GM19023 (cell line): ENCODE results near the gene DCDC2.
A peak's percentile ranks its signal among the peaks of the same experiment; 100 is the strongest.
"Not testable (repeated sequence)": the region's sequence is repeated elsewhere in the genome, so short reads cannot be mapped to it uniquely, and the experiment has no call there.

Experiments used
- ATAC-seq: cut with Tn5 transposase; IDR thresholded peaks from one replicate; pipeline ENCODE4 v1.9.1; 2021; ENCODE audit warnings: mild to moderate bottlenecking, moderate library complexity; ENCODE audit not compliant: unreplicated experiment

DCDC2 gene

DNA sequence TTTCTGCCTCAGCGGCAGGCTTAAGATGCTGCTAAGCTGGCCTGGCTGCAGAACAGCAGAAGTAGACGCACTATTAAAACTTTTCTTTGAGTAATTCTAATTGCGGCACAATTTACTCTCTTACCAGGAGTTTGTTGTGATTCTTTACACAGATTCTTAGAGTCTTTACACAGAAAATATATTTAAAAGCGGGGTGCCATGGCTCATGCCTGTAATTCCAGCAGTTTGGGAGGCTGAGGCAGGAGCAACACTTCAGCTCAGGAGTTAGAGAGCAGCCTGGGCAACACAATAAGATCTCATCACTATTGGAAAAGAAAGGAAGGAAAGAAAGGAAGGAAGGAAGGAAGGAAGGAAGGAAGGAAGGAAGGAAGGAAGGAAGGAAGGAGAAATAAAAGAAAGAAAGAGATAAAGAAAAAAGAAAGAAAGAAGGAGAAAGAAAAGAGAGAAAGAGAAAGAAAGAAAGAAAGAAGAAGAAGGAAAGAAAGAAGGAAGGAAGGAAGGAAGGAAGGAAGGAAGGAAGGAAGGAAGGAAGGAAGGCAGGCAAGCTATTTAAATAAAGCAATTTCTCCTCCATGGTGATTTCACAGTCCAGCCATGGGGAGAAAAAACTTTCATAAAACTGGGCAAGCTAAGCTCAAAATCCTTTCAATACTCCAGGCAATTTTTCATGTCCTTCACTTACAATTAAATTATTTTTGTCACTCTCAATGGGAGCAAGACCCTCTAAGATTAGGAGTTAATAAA lies 23.8 kb upstream of the DCDC2 start:
- ATAC-seq = no peak

DNA sequence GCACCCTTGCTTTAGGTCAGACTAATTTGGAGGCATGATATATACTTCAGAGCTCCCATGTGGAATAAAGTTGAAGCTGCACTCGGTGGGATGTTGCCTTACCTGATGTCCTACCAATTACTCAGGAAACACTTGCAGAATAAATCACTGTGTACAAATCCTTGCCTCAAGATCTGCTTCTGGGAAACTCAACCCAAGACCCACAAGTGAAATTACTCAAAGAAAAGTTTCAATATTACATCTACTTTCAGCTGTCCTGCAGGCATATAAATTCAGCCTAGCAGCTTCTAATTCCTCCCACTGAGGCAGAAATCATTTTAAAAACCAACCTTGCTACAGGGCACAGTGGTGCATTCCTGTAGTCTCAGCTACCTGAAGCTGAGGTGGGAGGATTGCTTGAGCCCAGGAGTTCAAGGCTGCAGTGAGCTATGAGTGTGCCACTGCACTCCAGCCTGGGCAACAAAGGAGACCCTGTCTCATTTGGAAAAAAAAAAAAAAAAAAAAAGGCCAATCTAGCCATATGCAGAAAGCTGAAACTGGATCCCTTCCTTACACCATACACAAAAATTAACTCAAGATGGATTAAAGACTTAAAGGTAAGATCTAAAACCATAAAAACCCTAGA lies 20.7 kb upstream of the DCDC2 start:
- ATAC-seq = no peak

DNA sequence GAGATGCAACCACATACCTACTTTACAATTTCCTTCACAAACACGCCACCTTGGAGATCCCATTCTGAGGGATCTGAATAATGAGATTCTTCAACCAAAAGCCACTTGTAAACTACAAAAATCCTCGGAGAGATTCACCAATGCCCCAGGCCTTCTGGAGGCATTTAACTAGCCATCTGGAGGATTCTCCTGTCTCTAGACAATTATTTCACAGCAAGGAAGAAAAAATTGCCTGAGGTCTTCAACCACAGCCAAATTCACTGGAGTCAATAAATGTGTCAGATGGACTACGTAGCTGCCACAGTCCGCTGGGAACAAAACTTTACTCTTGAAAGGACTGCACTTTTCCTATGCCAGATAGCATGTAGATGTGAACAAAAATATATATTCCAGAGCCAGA lies 19.0 kb upstream of the DCDC2 start:
- ATAC-seq = no peak

DNA sequence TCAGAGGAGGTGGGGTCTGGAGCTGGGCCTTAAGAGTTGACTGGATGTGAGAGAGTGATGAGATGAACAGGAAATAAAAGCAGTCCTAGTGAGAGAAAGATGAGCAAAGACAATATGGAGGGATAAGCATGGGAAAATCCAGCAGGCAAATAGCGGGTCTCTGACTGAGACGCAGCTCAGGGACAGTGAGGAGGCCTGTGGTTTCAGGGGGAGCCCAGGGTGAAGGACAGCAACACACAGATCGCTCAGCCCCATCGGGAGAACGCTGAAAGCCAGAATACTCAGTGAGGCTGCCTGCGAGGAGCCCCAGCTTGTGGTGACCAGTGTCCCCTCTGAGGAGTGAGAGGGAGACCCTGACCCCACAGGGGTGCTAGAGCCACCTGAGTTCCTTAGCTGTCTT lies 16.8 kb upstream of the DCDC2 start:
- ATAC-seq = no peak

DNA sequence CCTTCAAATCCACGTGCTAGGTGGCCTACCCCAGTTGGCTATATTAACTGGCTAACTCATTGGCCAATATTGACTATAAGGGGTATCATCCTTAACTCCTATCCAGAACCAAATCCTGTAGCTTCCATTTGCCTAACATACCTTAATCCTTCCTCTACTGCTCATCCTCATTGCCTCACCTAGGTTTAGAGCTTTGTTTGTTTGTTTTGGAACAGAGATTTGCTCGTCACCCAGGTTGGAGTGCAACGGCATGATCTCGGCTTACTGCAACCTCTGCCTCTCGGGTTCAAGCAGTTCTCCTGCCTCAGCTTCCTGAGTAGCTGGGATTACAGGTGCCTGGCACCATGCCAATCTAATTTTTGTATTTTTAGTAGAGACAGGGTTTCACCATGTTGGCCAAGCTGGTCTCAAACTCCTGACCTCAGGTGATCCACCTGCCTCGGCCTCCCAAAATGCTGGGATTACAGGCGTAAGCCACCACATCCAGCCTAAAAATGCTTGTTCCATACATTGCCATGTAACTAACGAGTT lies 7.3 kb upstream of the DCDC2 start:
- not testable (repeated sequence) for ATAC-seq

DNA sequence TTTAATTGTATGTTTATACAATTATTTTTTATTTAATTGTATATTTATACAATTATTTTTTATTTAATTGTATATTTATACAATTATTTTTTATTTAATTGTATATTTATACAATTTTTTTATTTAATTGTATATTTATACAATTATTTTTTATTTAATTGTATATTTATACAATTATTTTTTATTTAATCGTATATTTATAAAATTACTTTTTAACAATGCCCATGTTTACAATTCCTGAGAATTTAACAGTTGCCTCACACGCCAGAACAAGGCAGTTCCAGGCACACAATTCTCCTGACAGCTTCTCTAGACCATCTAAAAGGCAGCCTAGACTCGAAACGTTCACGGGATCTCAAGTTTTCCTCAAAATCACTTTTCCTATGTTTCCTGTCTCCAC lies 4.5 kb upstream of the DCDC2 start:
- not testable (repeated sequence) for ATAC-seq

DNA sequence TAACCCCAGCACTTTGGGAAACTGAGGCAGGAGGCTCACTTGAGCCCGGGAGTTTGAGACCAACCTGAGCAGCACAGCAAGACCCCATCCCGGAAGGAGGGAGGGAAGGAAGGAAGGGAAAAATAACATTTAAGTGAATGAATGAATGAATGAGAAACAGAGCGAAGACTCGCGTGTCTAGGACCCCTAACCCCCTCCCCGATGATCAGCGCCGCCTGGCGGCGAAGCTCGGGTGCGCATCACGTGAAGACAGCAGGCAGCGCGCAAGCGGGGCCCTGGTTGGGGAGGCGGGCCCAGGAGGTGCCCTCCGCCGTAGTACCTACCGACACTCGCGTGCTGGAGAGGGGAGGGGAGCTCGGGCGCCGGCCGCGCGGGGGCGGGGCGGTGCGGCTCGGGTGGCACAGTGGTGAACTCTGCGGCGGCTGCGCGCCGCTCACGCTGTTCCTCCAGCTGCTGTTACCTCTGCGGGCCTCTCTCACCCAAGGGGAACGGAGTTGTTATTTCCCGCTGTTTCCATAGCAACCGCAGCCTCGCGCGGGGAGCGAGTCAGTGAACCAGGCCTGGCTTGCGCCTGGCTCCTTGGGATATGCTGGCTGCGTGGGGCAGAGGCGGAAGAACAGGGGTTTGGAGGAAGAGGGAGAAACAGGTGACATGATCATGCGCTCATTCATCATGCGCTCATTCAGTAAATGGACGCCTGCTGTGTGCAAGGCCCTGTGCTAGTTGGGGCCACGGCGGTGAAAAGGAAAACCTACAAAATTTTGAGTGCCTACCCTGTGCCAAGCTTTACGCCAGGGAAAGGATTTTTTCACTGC lies 2.0 kb upstream of the DCDC2 start:
- peak; percentile 82 for ATAC-seq

DNA sequence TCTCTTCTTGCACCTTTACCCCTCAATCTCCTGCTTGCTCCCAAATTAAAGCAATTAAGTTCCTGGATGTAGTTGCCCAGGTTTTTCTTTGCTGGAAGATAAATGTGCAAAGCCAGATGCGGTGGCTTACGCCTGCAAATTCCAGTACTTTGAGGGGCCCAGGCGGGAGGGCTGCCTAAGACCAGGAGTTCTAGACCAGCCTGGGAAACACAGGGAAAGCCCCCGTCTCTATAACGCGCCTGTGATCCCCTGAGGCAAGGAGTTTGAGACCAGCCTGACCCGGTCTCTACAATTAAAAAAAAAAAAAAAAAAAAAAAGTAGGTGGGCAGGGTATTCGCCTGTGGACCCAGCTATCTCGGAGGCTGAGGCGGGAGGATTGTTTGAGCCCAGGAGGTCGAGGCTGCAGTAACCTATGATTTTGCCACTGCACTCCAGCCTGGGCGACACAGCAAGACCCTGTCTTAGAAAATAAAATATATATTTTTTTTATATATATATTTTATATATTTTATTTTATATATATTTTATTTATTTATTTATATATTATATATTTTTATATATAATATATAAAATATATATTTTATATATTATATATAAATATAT lies 461 bp upstream of the DCDC2 start:
- ATAC-seq = no peak

DNA sequence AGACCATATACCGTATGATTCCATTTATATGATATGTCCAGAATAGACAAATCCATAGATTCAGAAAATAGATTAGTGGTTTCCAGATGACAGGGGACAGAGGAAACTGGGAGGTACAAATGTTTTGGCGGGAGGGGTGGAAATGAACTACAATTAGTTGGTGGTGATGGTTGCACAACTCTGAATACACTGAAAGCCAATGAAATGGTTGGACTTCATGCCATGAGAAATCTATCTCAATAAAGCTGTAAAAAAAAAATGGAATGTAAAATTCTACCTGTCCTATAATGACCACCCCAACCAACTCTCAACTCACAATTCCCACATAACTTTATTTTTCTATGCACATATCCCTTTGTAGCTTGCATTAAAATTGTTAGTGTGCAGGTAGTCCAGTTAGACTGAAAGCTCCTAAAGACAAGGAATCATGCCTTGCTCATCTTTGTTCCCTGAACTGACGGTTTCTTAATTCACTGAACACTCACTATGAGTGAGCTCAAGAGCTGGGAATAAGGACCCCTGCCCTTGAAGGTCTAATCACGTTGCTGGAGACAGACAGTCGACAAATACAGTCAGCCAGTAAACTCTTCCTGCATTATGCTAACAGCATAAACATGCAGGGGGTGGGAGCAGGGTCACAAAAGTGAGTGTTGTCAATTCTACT lies 1.4 kb downstream of the DCDC2 start:
- no peak for ATAC-seq

DNA sequence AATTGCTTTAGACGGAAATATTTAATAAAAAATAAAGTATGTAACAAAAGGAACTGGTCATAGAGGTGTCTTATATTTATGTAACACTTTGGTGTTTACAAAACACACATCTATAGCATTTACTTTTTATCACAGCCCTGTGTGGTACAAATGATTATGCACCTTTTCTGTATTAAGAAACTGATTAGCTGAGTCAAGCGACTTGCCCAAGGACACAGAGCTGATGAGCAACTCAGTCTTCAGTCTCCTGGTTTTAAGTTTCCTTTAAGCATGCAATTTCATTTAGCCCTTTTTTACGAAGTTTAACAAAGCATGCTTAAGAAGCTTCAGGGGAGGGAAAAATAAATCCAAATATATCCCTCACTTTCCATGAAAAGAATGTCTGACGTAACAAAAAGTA lies 2.5 kb downstream of the DCDC2 start:
- ATAC-seq = no peak

DNA sequence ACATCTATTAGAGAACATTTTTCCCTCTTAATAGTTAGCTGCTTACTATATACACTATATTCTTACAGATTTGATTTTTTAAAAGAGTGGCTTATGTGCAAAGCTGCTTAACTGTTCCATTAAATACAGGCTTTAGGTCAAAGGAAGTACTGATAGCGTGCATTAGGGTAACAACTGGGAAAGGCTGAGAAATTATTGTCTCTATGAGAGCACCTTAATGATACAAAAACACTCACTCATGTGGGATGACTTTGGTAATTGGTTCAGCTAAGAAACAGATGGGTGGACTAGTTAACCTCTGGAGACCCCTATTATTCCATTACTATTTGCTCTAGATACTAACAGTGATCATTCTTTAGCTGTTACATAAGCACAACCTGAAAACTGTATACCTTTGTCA lies 4.0 kb downstream of the DCDC2 start:
- ATAC-seq = no peak

DNA sequence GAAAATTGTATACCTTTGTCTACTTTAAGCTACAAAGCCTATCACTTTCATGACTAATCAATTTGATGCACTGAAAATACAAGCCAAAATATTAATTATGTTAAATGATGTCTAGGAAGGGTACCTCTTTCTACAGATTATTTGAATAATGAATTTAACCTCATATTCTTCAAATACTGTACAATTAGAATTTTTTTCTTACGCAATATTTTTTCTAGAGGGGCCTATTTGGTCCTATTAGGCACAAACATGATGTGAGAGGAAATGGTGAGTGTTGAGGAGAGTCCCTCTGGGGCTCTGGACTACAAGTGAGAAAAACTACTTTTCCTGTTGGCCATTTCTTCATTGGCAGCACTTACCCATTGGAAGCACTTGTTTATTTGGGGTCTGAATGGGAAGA lies 5.4 kb downstream of the DCDC2 start:
- no peak for ATAC-seq

DNA sequence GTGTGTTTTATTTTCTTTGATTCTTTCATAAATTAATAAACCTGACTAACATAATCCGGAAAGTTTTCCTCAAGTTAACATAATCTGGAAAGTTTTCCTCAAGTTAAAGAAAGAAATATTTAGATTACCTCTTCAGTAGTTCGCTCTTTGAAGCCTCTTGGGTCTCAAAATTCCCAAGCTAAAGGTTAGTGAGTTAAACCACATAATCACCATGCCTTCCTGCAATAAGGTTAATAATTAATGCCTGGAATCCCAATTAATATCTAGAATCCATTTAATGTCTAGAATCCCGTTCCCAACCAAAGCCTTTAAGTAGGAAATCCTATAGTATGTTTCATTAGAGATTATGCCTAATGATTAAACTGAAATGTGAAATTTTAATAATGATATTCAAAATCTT lies 12.9 kb downstream of the DCDC2 start:
- ATAC-seq = no peak

DNA sequence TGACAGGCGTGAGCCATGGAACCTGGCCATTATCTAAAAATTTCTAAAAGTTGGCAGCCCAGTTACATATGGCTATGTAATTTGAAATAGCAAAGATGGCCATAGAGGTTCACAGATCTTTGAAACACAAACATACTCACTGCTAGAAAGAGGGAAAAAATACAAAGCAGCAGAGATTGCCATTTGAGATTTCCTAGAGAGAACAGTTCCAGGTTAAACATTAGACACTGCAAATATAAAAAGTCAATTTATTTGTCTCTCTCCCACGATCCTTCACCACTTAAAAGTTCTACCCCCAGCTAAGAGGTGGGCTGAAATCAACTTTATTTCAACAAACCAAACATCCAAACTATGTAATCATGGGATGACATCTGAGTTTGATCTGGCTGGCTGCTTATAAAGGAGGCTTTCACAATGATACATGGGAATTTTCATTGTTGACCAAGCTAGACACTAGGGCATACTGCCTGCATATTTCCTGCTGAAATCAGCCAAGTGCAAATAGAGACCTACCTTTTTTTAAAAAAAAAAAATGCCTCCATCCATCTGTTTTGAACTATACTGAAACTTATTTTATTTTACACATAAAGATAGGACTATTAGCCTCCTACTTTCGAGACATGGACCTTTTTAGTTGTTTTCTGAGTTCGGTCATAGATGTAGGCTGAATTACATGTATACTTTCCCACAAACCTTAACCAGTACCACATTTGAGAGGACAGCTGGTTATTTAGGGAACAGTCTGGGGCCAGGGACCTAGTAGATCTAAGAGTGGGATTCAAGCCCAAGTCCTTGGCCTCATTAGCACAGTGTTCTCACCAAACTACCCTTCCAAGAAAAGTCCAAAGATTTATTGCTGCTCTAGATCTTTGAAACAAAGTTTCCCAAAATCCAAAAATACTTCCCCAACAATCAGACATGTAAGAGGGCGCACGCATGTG lies 16.6 kb downstream of the DCDC2 start:
- ATAC-seq = no peak

DNA sequence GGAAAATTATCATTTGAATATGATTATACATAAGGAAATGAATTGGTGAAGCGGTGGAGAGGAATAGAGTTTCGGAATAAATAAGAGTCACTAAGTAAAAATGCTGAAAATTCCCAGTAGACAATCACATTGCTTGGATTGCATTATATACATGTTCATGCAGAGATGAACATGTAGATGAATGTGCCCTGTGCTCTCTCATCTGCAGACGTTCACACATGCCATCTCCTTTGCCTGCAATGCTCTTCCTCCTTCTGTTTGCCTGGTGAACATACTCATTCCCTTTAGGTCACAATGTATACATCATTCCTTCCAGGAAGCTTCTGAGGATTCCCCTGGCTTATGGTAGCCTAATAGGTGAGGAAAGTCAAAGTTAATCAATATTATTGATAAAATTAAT lies 17.9 kb downstream of the DCDC2 start:
- ATAC-seq = no peak

DNA sequence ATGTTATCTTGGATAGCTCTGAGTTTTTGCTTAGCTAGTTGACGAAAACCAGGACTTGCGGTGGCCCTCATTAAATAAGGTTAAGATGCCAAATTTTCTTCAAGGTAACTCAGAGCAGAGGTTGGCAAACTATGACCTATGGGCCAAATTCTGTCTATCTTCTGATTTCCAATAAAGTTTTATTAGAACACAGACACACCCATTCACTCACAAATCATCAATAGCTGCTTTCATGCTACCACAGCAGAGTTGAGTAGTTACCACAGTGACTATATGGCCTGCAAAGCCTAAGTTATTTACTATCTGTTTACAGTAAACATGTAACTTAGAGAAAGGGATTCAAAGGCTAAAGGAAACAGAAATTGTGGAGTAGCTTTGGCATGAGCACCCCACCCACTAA lies 23.6 kb downstream of the DCDC2 start:
- no peak for ATAC-seq

DNA sequence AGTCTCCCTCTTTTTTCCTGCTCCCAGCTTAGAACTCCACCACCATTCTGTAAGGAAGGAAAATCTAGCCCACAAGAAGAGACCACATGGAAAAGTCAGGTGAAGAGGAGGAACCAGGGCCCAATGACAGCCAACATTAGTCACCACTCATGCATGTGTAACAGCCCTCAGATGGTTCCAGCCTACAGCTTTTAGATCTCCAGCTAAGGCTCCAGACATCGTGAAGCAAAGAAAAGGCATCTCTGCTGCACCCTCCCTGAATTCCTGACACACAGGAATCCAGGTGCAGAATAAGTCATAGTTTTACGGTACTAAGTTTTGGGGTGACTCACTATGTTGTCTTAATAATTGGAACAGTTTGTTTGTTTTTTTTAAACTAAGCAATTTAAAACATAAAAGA lies 25.5 kb downstream of the DCDC2 start:
- ATAC-seq = no peak

DNA sequence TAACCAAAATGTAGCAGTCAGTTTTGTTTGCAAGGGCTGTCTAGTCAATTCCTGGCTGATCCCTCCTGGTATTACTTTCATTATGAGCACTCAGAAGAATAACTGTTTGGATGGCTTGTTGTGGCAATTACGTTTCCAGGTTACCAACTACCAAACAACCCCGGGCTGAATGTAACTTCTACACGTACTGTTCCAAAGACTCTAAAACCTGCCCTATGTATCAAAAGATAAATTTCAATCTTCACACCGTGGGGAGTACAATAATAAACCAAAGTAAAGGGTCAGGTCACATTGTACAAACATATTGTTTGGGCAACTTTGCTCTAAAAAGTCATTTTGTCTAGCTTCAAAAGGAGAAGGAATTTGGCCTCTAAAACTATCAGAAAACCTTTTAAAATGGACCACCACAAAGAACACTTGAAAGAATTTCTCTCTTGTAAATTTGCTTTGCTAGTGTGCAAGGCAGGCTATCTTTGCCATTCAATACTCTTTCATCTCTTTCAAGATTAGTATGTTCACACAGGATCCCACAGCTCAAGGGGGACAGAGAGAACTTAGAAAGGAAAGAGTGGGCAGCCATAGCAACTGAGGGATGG lies 27.6 kb downstream of the DCDC2 start:
- ATAC-seq = no peak

DNA sequence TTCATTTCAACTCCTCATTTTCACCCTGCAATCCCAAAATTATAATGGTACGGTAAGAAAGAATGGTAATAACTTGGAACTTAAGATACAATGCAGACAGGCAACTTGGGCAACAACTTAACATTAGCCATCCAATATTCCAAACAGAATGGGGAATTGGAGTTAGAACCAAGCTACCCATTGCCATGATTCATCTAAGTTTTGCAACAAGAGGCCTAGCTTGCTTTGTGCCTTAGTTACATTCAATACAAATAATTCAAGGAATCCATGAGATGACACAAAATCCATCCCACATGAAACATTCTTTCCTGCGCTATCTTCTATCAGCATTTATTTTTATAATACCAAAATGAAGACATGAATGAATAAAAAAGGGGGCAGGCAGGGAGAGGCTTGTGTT lies 28.4 kb downstream of the DCDC2 start:
- ATAC-seq = no peak
